Glutamatergic neuron (in vitro differentiated cells): ENCODE measurements around the gene CCDC15. TPM values are rescaled to one million over a fixed set of nuclear protein-coding genes. Genes with fewer than 3 reads are reported as not detected.

Experiments used
- DNase-seq: peaks from one replicate; pipeline ENCODE4 v3.0.0; 2022
- H3K27ac Mint-ChIP-seq: one replicate; pipeline ENCODE4 v1.8.0; 2020; ENCODE audit warnings: mild to moderate bottlenecking, mixed read lengths, inconsistent platforms; ENCODE audit not compliant: unreplicated experiment
- H3K27me3 Mint-ChIP-seq: one replicate; pipeline ENCODE4 v1.8.0; 2020; ENCODE audit warnings: mild to moderate bottlenecking, moderate library complexity, mixed read lengths, inconsistent platforms; ENCODE audit not compliant: unreplicated experiment
- H3K36me3 Mint-ChIP-seq: one replicate; pipeline ENCODE4 v1.8.0; 2020; ENCODE audit warnings: mild to moderate bottlenecking, mixed read lengths, inconsistent platforms; ENCODE audit not compliant: unreplicated experiment
- H3K4me1 Mint-ChIP-seq: one replicate; pipeline ENCODE4 v1.8.0; 2020; ENCODE audit warnings: mild to moderate bottlenecking, low read depth, mixed read lengths, inconsistent platforms; ENCODE audit not compliant: unreplicated experiment
- H3K4me3 Mint-ChIP-seq: one replicate; pipeline ENCODE4 v1.8.0; 2020; ENCODE audit warnings: mild to moderate bottlenecking, mixed read lengths, inconsistent platforms; ENCODE audit not compliant: unreplicated experiment
- H3K9me3 Mint-ChIP-seq: one replicate; pipeline ENCODE4 v1.8.0; 2020; ENCODE audit warnings: mild to moderate bottlenecking, moderate library complexity, mixed read lengths, inconsistent platforms; ENCODE audit not compliant: unreplicated experiment
- CTCF ChIP-seq: fragments of 200-600 bp; sonication (generic); IDR thresholded peaks from one replicate; pipeline ENCODE4 v1.5.0; 2021; ENCODE audit not compliant: partially characterized antibody, unreplicated experiment
- total RNA-seq: library from RNA; stranded (reverse); fragmentation: NEBNext Ultra II Directional; extraction: Animal tissue kit (Norgen Biotek cat#: 25700); gene quantifications from one replicate; pipeline ENCODE4 v1.2.1, GENCODE V29; 2021; ENCODE audit not compliant: unreplicated experiment

Gene CCDC15
- total RNA-seq, 1 donor from 2014 or later: 2.8 TPM

DNA sequence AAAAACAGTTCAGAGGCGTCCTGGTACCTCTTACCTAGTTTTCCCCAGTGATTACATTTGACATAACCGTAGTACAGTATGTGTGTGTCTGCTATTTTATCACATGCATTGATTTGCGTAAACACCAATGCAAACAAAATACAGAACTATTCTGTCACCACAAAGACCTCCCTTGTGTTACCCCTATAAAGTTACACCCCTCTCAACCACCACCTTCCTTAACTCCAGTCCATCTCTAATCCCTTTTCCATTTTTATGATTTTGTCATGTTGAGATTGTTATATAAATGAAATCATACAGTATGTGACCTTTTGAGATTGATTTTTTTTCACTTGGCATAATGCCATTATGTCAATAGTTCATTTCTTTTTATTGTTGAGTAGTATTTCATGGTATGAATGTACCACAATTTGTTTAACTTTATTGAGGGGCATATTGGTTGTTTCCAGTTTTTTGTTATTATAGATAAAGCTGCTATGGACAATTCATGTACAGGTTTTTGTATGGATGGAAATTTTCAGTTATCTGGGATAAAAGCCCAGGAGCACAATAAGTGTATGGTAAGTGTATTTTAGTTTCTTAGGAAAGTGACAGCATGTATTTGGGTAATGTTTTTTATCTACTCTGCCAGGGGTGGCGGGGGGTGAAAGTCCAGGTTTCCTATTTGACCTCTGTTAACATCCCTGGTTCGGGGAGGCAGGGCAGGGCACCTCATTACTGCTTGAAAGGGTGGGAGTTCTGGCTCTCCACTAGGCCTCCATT, 103.1 kb downstream of the CCDC15 start:
- Mint-ChIP-seq H3K4me3 (no peak overlapping the region), H3K36me3 (no peaks in the 10 kb centered on the region), H3K4me1 (no peaks in the 10 kb centered on the region), H3K27me3 (peaks cover 6% of the 10 kb centered on the region), H3K9me3 (no peaks in the 10 kb centered on the region), H3K27ac (no peak overlapping the region)
- no peak for TF ChIP-seq CTCF
- DNase-seq: no peak

- Mint-ChIP-seq H3K27ac (no peak overlapping the region), H3K27me3 (peaks cover 9% of the 10 kb centered on the region), H3K4me3 (no peak overlapping the region), H3K9me3 (no peaks in the 10 kb centered on the region), H3K36me3 (no peaks in the 10 kb centered on the region), H3K4me1 (no peaks in the 10 kb centered on the region)
- DNase-seq: no peak
- TF ChIP-seq CTCF: no peak
Observed at GRCh38 chr11:125057693-125058016, 103.7 kb downstream of the CCDC15 start.

DNA sequence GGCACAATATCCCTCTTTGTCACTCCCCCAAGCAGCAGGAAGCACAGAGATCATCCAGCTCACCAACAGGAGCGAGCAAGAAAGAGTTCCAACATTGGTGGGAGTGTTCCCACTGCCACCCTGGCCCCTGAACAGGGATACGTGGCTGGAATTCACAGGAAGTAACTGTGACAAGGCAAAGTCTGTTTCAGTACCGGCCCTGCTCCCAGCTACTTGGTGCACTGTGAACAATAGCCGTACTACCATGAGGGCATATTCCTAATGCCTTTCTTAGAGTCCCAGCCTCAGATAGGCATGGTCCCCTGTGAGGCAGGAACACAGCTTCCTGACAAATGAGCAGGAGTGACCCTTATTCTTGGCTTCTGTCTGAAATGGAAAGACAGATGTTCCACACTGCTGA, 107.3 kb downstream of the CCDC15 start:
- H3K4me3 Mint-ChIP-seq: no peak overlapping the region
- peaks cover 12% of the 10 kb centered on the region for H3K27me3 Mint-ChIP-seq
- no peak for TF ChIP-seq CTCF
- no peak overlapping the region for H3K27ac Mint-ChIP-seq
- no peaks in the 10 kb centered on the region for H3K4me1 Mint-ChIP-seq
- DNase-seq: no peak
- H3K9me3 Mint-ChIP-seq: no peaks in the 10 kb centered on the region
- H3K36me3 Mint-ChIP-seq: no peaks in the 10 kb centered on the region

- Mint-ChIP-seq H3K36me3 (no peaks in the 10 kb centered on the region), H3K27ac (no peak overlapping the region), H3K4me1 (no peaks in the 10 kb centered on the region), H3K27me3 (peaks cover 12% of the 10 kb centered on the region), H3K4me3 (peak overlapping the region; percentile 84), H3K9me3 (no peaks in the 10 kb centered on the region)
- peak; percentile 23 for DNase-seq
- TF ChIP-seq CTCF: no peak
Observed at GRCh38 chr11:125062218-125062930, 108.4 kb downstream of the CCDC15 start.

- Mint-ChIP-seq H3K27me3 (peaks cover 12% of the 10 kb centered on the region), H3K27ac (no peak within 1 kb of the TSS), H3K9me3 (no peaks in the 10 kb centered on the region), H3K4me3 (peak within 1 kb of the TSS; percentile 84), H3K4me1 (no peaks in the 10 kb centered on the region), H3K36me3 (no peaks in the 10 kb centered on the region)
- peak; percentile 11 for TF ChIP-seq CTCF
- DNase-seq: peak; percentile 76
Observed at GRCh38 chr11:125062931-125063428, 109.0 kb downstream of the CCDC15 start, which contains the start of gene SLC37A2. SLC37A2 (plus strand) TSS chr11:125063305; CDS start chr11:125063368, 63 bp downstream.
